Endothelial cell of umbilical vein (primary cell): Measurements from ENCODE around the gene BCR.

Source experiments
- EZH2 ChIP-seq: IDR thresholded peaks from 2 replicates; pipeline ENCODE4 v1.6.1; 2012; ENCODE audit warnings: borderline replicate concordance, low read depth, mild to moderate bottlenecking, moderate library complexity, low read length, inconsistent platforms; ENCODE audit not compliant: severe bottlenecking
- GATA2 ChIP-seq: IDR thresholded peaks from 2 replicates; pipeline ENCODE4 v1.7.0; 2011; ENCODE audit warnings: low read depth, mild to moderate bottlenecking, moderate library complexity, mixed read lengths, low read length; ENCODE audit not compliant: insufficient read length, insufficient read depth
- JUN ChIP-seq: IDR thresholded peaks from 2 replicates; pipeline ENCODE4 v1.6.1; 2011; ENCODE audit warnings: borderline replicate concordance, low read depth; ENCODE audit not compliant: insufficient read length, insufficient read depth
- MYC ChIP-seq: IDR thresholded peaks from one replicate; pipeline ENCODE4 v1.6.1; 2011; ENCODE audit warnings: mild to moderate bottlenecking, low read depth, low read length
- POLR2A ChIP-seq: IDR thresholded peaks from 2 replicates; pipeline ENCODE4 v1.6.1; 2012; ENCODE audit warnings: low read depth, mild to moderate bottlenecking, control low read depth, low read length
- TF ChIP-seq, protein P1 (sequence below), 2 donors: IDR thresholded peaks; 1 replicate in 1 of 2; 2 replicates in 1 of 2; pipeline ENCODE4 v1.5.1; 2011; ENCODE audit warnings: low read length in 2 of 2, mild to moderate bottlenecking in 2 of 2, moderate library complexity in 2 of 2, control low read depth in 1 of 2, inconsistent platforms in 1 of 2, low read depth in 1 of 2; ENCODE audit not compliant: insufficient read depth in 1 of 2; ENCODE audit errors: extremely low read depth in 1 of 2
- TF ChIP-seq, protein P2 (sequence below): IDR thresholded peaks from 2 replicates; pipeline ENCODE4 v1.6.1; 2011; ENCODE audit not compliant: insufficient read depth, insufficient read length

DNA sequence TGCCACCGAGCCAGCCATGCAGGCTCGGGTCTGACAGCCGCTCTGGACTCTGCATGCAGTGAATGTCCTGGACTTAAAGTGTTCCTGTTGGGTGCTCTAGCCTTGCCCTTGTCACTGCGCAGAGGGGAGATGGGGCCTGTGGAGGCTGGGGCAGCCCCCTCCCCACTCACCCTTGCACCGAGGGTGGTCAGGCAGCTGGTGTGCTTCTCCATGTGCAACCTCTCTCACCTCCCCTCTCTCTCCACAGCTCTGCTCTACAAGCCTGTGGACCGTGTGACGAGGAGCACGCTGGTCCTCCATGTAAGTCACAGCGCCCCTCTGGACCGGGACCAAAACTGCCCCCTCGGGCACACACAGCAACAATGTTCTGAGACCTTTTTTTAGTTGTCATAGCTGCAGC lies 92.5 kb downstream of the BCR start:
- TF ChIP-seq, protein P1, sequence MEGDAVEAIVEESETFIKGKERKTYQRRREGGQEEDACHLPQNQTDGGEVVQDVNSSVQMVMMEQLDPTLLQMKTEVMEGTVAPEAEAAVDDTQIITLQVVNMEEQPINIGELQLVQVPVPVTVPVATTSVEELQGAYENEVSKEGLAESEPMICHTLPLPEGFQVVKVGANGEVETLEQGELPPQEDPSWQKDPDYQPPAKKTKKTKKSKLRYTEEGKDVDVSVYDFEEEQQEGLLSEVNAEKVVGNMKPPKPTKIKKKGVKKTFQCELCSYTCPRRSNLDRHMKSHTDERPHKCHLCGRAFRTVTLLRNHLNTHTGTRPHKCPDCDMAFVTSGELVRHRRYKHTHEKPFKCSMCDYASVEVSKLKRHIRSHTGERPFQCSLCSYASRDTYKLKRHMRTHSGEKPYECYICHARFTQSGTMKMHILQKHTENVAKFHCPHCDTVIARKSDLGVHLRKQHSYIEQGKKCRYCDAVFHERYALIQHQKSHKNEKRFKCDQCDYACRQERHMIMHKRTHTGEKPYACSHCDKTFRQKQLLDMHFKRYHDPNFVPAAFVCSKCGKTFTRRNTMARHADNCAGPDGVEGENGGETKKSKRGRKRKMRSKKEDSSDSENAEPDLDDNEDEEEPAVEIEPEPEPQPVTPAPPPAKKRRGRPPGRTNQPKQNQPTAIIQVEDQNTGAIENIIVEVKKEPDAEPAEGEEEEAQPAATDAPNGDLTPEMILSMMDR (IDR thresholded peaks at IDR 0.05; ENCODE audit: extremely low read depth in 1 of 2, insufficient read depth in 1 of 2, low read depth in 1 of 2, low read length in 2 of 2), result no peak
- TF ChIP-seq POLR2A (no peak), EZH2 (no peak), JUN (no peak), MYC (no peak), GATA2 (no peak)
- TF ChIP-seq, protein P2, sequence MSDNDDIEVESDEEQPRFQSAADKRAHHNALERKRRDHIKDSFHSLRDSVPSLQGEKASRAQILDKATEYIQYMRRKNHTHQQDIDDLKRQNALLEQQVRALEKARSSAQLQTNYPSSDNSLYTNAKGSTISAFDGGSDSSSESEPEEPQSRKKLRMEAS, result no peak
